ENCODE measurements around the gene ZMIZ2.

The ZMIZ2 gene

DNA sequence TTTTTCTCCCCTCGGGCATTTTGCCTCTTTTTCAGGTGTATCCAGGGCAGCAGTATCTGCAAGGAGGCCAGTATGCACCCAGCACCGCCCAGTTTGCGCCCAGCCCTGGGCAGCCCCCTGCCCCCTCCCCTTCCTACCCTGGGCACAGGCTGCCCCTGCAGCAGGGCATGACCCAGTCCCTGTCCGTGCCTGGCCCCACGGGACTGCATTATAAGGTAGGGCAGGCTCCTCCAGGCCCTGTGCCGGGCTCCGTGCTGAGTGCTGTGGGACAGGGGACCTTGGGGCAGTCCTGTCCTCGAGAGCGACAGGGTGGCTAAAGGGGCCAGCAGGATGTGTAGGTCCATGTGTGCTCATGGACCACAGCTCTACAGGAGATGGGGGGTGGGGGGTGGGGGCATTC is 10.6 kb downstream of the ZMIZ2 start:
- Mint-ChIP-seq H3K9me3 (no peaks in the 10 kb centered on the region), H3K36me3 (ENCODE audit: low read depth) (peaks cover 14% of the 10 kb centered on the region), H3K4me3 (no peak overlapping the region), H3K4me1 (peaks cover 22% of the 10 kb centered on the region), H3K27me3 (ENCODE audit: low read depth) (no peaks in the 10 kb centered on the region), H3K27ac (peak overlapping the region in 1 of 3 experiments; percentile 43)
- TF ChIP-seq, protein P1, sequence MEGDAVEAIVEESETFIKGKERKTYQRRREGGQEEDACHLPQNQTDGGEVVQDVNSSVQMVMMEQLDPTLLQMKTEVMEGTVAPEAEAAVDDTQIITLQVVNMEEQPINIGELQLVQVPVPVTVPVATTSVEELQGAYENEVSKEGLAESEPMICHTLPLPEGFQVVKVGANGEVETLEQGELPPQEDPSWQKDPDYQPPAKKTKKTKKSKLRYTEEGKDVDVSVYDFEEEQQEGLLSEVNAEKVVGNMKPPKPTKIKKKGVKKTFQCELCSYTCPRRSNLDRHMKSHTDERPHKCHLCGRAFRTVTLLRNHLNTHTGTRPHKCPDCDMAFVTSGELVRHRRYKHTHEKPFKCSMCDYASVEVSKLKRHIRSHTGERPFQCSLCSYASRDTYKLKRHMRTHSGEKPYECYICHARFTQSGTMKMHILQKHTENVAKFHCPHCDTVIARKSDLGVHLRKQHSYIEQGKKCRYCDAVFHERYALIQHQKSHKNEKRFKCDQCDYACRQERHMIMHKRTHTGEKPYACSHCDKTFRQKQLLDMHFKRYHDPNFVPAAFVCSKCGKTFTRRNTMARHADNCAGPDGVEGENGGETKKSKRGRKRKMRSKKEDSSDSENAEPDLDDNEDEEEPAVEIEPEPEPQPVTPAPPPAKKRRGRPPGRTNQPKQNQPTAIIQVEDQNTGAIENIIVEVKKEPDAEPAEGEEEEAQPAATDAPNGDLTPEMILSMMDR (IDR thresholded peaks at IDR 0.05; ENCODE audit: unreplicated experiment in 3 of 3): no peak

DNA sequence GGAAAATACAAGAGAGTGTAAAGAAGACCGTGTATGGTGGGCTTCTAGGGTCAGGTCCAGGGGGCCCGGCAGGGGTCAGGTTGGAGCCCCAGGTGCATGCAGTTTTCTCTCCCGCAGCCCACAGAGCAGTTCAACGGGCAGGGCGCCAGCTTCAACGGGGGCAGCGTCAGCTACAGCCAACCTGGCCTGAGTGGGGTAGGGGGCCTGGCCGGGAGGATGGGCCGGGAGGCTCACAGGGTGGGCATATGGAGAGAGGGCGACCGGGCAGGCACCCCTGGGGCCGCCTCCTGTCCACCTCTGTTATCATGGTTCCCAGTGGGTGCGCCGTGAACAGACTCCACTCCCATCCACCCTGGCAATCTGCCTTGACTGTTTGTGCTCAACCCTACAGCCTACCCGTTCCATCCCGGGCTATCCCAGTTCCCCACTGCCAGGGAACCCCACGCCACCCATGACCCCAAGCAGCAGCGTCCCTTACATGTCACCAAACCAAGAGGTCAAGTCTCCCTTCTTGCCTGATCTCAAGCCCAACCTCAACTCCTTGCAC is 11.5 kb downstream of the ZMIZ2 start:
- peaks cover 17% of the 10 kb centered on the region for H3K36me3 Mint-ChIP-seq (ENCODE audit: low read depth)
- H3K4me1 Mint-ChIP-seq: peaks cover 17% of the 10 kb centered on the region
- no peaks in the 10 kb centered on the region for H3K9me3 Mint-ChIP-seq
- TF ChIP-seq, protein P1 (IDR thresholded peaks at IDR 0.05; ENCODE audit: unreplicated experiment in 3 of 3): no peak
- no peak overlapping the region for H3K4me3 Mint-ChIP-seq
- H3K27me3 Mint-ChIP-seq (ENCODE audit: low read depth): no peaks in the 10 kb centered on the region
- H3K27ac Mint-ChIP-seq: no peak overlapping the region

DNA sequence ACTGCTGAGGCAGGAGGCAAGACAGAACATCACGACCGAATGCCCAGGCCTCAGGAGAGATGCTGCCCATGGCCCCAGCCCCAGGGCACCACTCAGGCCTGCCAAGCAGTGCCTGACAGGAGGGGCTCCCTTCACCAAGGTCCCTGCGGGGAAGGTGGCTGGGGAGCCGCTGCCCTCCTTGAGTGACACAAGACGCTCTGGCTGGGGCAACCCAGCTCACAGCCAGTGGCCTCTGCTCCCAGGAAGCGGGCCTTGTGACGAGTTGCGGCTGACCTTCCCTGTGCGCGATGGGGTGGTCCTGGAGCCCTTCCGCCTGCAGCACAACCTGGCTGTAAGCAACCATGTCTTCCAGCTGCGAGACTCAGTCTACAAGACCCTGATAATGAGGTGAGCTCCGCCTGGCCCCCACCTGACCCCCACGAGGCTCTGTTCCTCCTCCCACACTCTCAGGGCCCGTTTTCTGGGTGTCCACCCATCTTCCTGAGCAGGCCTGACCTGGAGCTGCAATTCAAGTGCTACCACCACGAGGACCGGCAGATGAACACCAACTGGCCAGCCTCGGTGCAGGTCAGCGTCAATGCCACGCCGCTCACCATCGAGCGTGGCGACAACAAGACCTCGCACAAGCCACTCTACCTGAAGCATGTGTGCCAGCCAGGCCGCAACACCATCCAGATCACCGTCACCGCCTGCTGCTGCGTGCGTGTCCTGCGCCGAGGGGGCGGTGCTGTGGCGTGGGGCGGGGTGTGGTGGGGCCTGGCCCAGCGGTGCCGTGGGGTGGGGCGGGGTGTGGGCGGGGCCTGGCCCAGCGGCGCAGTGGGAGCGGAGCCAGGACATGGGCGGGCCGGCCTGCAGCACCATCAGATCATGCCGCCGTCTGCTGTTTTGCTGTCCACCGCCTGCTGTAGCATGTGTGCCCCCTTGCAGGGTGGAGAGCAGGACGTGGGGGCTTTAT is 12.8 kb downstream of the ZMIZ2 start:
- Mint-ChIP-seq H3K4me1 (peaks cover 5% of the 10 kb centered on the region), H3K27ac (no peak overlapping the region), H3K27me3 (ENCODE audit: low read depth) (no peaks in the 10 kb centered on the region), H3K4me3 (no peak overlapping the region), H3K36me3 (ENCODE audit: low read depth) (peaks cover 22% of the 10 kb centered on the region), H3K9me3 (no peaks in the 10 kb centered on the region)
- TF ChIP-seq, protein P1 (IDR thresholded peaks at IDR 0.05; ENCODE audit: unreplicated experiment in 3 of 3): no peak

DNA sequence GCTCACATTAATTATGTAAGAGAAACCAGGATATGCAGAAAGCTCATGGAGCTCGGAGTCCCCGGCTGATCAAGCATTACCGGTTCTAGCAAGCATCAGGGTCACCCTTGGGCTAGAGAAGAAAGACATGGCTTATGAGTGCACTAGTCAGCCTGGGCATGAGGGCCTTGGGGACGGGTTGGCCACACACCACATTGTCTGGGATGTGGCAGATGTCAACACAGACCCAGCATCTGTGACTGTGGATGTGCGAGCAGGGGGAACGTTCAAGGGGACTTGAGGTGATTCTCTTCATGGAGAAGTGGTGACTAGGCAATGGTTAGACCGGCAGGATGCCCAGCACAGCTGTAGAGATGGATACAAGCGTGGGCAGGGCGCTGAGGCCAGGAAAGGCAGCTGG is 13.7 kb downstream of the ZMIZ2 start:
- TF ChIP-seq, protein P1 (IDR thresholded peaks at IDR 0.05; ENCODE audit: unreplicated experiment in 3 of 3): no peak
- Mint-ChIP-seq H3K27me3 (ENCODE audit: low read depth) (no peaks in the 10 kb centered on the region), H3K9me3 (no peaks in the 10 kb centered on the region), H3K4me1 (peaks cover 9% of the 10 kb centered on the region), H3K27ac (no peak overlapping the region), H3K4me3 (no peak overlapping the region), H3K36me3 (ENCODE audit: low read depth) (peaks cover 28% of the 10 kb centered on the region)

DNA sequence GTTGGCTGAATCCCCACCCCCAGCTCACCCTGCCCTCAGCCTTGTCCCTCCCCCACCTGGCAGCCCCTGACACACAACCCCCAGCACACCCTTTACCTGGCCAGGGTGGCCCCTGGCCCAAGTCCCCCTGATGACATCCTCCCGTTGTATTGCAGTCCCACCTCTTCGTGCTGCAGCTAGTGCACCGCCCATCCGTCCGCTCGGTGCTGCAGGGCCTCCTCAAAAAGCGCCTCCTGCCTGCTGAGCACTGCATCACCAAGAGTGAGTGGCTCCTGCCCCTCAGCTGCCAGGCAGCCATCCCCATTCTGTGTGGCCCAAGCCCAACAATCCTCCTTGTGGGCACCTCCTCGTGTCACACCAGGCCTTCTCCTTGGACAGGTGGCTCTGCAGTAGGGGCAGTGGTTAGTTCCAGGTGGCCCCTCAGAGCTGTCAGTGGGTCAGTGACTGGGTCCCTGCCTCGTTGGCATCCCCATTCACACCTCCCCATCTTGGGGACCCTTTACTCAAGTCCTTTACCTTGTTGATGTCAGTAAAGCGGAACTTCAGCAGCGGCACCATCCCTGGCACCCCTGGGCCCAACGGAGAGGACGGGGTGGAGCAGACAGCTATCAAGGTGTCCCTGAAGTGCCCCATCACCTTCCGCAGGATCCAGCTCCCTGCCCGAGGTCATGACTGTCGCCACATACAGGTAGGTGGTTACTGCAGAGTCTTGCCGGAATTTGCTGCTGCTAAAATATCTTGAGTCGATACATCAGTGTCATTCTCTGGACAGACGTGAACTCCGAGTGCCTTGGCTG is 14.3 kb downstream of the ZMIZ2 start:
- Mint-ChIP-seq H3K9me3 (no peaks in the 10 kb centered on the region), H3K36me3 (ENCODE audit: low read depth) (peaks cover 34% of the 10 kb centered on the region), H3K4me1 (peaks cover 13% of the 10 kb centered on the region), H3K27ac (no peak overlapping the region), H3K4me3 (no peak overlapping the region), H3K27me3 (ENCODE audit: low read depth) (no peaks in the 10 kb centered on the region)
- TF ChIP-seq, protein P1 (IDR thresholded peaks at IDR 0.05; ENCODE audit: unreplicated experiment in 3 of 3): no peak
